ENCODE measurements around the gene CAMK4. TPM values are rescaled to one million over a fixed set of nuclear protein-coding genes. Genes with fewer than 3 reads are reported as not detected.

Gene CAMK4
- total RNA-seq, 1 experiment from 2014 or later = not detected

DNA sequence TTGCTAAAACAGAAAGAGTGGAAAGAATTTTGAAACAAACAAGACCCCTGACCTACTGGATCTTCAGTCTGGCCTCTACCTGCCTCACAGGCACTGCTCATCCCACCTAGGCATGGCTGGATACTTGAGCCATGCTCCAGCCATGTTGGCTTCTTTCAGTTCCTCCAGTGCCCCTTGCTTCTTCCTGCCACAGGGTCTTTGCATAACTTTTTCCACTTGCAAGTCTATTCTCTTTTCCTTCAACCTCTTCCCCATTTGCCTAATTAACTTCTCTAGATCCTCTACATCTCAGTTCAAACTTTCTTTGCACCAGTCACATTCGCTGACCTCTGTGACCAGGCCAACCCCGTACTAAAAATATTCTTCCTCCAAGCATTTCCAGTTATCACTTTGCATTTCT is 237.8 kb downstream of the CAMK4 start:
- Histone ChIP-seq H3K27ac (no peak overlapping the region), H3K4me1 (replicated peaks; ENCODE audit: insufficient read depth) (no peaks in the 10 kb centered on the region), H2AFZ (no peak overlapping the region), H3K36me3 (ENCODE audit: low read depth) (no peaks in the 10 kb centered on the region), H3K9me2 (ENCODE audit: insufficient read depth) (no peaks in the 10 kb centered on the region), H3K9me3 (ENCODE audit: insufficient read depth, low read depth) (no peaks in the 10 kb centered on the region), H4K20me1 (ENCODE audit: insufficient read depth) (no peaks in the 10 kb centered on the region), H3K4me2 (no peak overlapping the region), H3F3A (ENCODE audit: insufficient read depth, low read depth) (no peaks in the 10 kb centered on the region), H3K4me3 (no peak overlapping the region), H3K27me3 (ENCODE audit: insufficient read depth, low read depth) (no peaks in the 10 kb centered on the region), H3K79me2 (ENCODE audit: low read depth) (no peaks in the 10 kb centered on the region)
- no peak for DNase-seq
- ChIA-PET POLR2A (ENCODE audit: unreplicated experiment) (no interaction called here), CTCF (no interaction called here)
- TF ChIP-seq EZH2 (IDR thresholded peaks at IDR 0.05; ENCODE audit: low read depth) = no peak
- TF ChIP-seq, protein P1, sequence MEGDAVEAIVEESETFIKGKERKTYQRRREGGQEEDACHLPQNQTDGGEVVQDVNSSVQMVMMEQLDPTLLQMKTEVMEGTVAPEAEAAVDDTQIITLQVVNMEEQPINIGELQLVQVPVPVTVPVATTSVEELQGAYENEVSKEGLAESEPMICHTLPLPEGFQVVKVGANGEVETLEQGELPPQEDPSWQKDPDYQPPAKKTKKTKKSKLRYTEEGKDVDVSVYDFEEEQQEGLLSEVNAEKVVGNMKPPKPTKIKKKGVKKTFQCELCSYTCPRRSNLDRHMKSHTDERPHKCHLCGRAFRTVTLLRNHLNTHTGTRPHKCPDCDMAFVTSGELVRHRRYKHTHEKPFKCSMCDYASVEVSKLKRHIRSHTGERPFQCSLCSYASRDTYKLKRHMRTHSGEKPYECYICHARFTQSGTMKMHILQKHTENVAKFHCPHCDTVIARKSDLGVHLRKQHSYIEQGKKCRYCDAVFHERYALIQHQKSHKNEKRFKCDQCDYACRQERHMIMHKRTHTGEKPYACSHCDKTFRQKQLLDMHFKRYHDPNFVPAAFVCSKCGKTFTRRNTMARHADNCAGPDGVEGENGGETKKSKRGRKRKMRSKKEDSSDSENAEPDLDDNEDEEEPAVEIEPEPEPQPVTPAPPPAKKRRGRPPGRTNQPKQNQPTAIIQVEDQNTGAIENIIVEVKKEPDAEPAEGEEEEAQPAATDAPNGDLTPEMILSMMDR (conservative IDR thresholded peaks at IDR 0.05) = no peak
- intact Hi-C loops (cut with micrococcal nuclease; ENCODE audit: unreplicated experiment) = no loop called here
- no TSS peak for BruUV-seq (replicated peaks)

DNA sequence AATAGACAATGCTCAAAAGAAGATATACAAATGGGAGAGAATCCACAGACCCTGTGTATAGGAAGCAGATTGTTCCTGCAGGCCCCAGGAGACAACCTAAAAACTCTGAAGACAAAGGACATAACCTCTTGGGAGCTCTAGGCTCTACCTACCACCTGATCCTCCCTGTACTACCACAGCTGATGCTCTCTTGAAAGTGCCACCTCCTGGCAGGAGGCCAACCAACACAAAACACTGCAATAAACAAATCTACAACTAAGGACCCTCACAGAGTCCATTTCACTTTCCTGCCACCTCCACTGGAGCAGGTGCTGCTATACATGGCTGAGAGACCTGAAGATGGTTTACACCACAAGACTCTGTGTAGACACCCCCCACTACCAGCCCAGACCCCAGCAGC is 239.1 kb downstream of the CAMK4 start:
- Histone ChIP-seq H3K9me3 (ENCODE audit: insufficient read depth, low read depth) (no peaks in the 10 kb centered on the region), H3K27me3 (ENCODE audit: insufficient read depth, low read depth) (no peaks in the 10 kb centered on the region), H3K36me3 (ENCODE audit: low read depth) (no peaks in the 10 kb centered on the region), H2AFZ (no peak overlapping the region), H3K4me3 (no peak overlapping the region), H3K4me2 (no peak overlapping the region), H3F3A (ENCODE audit: insufficient read depth, low read depth) (no peaks in the 10 kb centered on the region), H4K20me1 (ENCODE audit: insufficient read depth) (no peaks in the 10 kb centered on the region), H3K4me1 (replicated peaks; ENCODE audit: insufficient read depth) (no peaks in the 10 kb centered on the region), H3K79me2 (ENCODE audit: low read depth) (no peaks in the 10 kb centered on the region), H3K9me2 (ENCODE audit: insufficient read depth) (no peaks in the 10 kb centered on the region), H3K27ac (no peak overlapping the region)
- no peak for DNase-seq
- ChIA-PET POLR2A (ENCODE audit: unreplicated experiment) (no interaction called here), CTCF (no interaction called here)
- TF ChIP-seq, protein P1 (conservative IDR thresholded peaks at IDR 0.05) = no peak
- no peak for TF ChIP-seq EZH2 (IDR thresholded peaks at IDR 0.05; ENCODE audit: low read depth)
- BruUV-seq (replicated peaks) = no TSS peak
- intact Hi-C loops (cut with micrococcal nuclease; ENCODE audit: unreplicated experiment) = no loop called here

DNA sequence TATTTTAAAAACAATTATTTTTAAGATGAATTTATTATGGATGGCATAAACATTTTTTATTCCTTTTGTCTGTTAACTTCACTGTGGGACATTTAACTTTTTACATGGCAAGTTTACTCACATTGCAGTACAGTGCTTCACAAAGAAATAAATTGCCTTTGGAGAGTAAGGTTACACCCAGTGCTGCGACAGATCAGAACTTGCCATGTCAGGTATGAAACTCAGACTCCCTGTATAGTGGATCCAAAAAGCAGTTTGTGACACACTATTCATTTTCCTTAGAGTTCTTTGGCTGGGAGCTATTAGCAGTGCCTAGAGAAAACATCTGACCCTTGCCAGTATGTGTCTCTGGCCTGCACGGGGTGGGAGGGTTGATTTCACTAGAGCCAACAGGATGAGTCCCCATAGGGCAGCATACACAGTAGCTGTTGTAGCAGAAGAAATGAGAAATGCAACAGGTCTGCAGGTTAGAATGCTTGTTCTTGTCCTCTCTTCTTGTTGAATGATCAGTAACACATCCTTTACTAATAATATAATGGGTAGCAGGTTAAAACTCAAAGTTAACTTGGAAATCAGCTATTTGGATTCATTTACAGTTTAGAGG is 245.2 kb downstream of the CAMK4 start:
- CTCF ChIA-PET = no interaction called here

More for the DNA sequence above, 245.2 kb downstream of the CAMK4 start:
- Histone ChIP-seq H4K20me1 (ENCODE audit: insufficient read depth) (no peaks in the 10 kb centered on the region), H3K36me3 (ENCODE audit: low read depth) (no peaks in the 10 kb centered on the region), H3K27ac (no peak overlapping the region), H3K27me3 (ENCODE audit: insufficient read depth, low read depth) (no peaks in the 10 kb centered on the region), H3K4me1 (replicated peaks; ENCODE audit: insufficient read depth) (no peaks in the 10 kb centered on the region), H3F3A (ENCODE audit: insufficient read depth, low read depth) (no peaks in the 10 kb centered on the region), H3K9me2 (ENCODE audit: insufficient read depth) (no peaks in the 10 kb centered on the region), H3K4me2 (no peak overlapping the region), H2AFZ (no peak overlapping the region), H3K4me3 (no peak overlapping the region), H3K79me2 (ENCODE audit: low read depth) (no peaks in the 10 kb centered on the region), H3K9me3 (ENCODE audit: insufficient read depth, low read depth) (no peaks in the 10 kb centered on the region)
- intact Hi-C loops (cut with micrococcal nuclease; ENCODE audit: unreplicated experiment) = no loop called here
- POLR2A ChIA-PET (ENCODE audit: unreplicated experiment) = no interaction called here
- DNase-seq = no peak
- TF ChIP-seq, protein P1 (conservative IDR thresholded peaks at IDR 0.05) = no peak
- TF ChIP-seq EZH2 (IDR thresholded peaks at IDR 0.05; ENCODE audit: low read depth) = no peak
- BruUV-seq (replicated peaks) = no TSS peak

Measured in PC-9 (cell line).